GM21390 (cell line): Measurements from ENCODE around the gene SDCBP2.

ENCODE experiments used
- ATAC-seq: cut with Tn5 transposase; IDR thresholded peaks from one replicate; pipeline ENCODE4 v1.9.1; 2021; ENCODE audit not compliant: unreplicated experiment

The SDCBP2 gene

DNA sequence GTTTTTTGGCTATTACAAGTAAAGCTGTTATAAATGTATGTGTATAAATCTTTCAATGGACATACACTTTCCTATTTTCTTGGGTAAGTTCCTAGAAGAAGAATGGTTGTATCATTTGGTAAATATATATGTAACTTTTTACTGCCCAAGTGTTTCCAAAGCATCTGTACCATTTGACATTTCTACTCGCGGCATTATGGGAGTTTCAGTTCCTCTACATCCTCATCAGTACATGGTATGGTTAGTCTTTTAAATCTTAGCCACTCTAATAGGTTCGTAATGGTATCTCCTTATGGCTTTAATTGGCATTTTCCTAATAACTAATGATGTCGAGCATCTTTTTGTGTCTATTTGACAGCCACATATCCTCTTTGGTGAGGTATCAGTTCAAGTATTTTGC is 49.9 kb downstream of the SDCBP2 start:
- ATAC-seq, result no peak

DNA sequence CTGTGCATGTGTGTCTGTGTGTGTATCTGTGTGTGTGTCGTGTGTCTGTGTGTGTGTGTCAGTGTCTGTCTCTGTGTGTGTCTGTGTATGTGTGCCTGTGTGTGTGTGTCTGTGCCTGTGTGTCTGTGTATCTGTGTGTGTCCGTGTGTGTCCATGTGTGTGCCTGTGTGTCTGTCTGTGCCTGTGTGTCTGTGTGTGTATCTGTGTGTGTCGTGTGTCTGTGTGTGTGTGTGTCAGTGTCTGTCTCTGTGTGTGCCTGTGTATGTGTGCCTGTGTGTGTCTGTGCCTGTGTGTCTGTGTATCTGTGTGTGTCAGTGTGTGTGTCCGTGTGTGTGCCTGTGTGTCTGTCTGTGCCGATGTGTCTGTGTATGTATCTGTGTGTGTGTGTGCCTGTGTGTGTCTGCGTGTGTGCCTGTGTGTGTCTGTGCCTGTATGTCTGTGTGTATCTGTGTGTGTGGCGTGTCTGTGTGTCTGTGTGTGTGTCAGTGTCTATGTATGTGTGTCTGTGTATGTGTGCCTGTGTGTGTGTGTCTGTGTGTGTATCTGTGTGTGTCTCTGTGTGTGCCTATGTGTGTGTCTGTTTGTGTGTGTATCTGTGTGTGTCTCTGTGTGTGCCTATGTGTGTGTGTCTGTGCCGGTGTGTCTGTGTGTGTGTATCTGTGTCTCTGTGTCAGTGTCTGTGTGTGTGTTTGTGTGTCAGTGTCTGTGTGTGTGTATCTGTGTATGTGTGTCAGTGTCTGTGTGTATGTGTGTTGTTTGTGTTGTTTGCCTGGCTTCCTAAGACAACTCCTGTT is 51.2 kb downstream of the SDCBP2 start:
- no peak for ATAC-seq

DNA sequence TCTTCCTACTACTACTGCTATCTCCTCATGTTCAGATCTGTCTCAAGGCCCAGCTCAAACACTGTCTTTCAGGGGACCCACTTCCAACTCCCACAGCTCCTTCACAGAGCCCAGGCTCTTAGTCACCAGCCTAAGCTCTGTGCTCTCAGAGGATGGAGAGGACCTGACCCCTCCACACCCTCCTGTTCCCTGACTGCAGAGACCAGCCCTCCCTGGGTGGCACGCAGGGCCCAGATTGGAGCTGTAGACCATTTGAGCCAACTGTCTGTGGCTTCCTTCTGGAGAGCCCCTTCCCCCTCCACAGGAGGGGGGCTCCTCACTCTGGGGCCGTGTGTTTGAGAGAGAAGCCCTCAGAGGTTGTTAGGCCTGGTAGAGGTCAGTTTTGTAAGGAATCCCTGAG is 53.0 kb downstream of the SDCBP2 start:
- no peak for ATAC-seq

DNA sequence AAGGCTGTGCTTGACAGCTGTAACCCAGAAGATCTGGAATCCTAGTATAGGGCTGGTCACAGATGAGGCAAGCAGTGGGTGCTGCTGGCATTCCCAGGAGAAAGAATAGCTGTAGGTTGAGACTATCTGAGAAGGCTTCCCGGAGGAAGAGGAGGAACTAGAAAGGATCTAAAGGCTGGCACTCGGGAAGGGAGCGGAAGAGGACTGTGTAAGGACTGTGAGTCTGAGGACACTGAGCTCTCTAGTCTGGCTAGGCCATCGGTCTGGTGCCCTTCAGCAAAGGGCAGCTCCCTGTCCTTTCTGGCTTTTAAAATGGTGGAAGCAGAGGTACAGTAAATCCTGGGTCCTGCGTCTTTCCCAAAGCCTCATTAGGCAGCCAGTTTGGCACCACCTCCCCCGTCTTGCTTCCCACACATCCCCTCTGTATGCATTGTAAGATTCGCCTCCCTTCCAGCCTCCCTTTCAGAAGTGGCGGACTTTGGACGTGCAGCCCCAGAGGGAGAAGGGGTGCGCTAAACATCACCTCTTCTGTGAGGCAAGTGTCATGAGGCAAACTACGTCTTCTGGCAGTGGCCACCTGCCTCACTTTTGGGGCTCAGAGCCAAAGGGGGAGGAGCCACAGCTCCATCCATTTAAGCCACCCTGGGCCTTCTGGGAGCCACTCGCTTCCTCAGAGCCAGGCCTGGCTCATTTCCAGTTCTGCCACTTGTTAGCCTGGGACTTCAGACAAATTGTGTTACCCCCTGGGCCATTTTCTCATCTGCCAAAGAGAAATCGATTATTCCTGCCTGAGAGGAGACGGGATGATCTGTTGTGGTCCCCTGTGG is 54.2 kb downstream of the SDCBP2 start:
- ATAC-seq, result no peak

- no peak for ATAC-seq
Observed at GRCh38 chr20:1273366-1273765, 55.6 kb downstream of the SDCBP2 start.

DNA sequence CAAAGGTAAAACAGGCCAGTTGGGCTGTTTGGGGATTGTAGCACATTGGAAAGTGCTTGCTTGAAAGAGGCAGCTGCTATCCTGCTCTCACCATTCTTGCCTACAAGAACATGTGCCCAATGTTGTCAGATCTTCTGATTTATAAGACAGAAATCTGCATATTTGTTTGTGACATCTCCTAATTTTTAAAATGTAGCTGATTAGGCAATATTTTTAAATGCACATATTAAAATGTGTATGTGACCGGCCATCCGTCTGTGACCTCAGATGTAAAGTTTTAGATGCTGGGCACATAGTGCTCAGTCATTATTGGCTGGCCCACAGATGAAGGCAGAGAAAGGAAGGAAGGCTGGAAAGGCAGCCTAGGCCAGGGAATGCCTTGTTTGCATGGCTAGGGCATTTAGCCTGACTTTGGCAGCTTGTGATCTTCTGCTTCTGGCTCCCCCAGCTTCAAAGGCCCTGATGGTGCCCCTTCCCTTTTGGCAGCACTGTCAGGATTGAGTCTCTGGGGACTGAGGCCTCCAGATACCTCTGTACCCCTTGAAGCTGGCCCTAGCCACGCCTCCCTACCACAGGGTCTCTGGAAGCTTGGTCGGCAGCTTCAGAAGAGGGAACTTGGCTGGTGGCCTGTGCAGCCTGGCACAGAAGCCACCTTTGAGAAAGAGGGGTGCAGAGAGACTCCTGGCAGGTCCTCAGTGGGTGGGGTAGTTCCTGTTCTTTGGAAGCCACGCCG is 56.4 kb downstream of the SDCBP2 start:
- no peak for ATAC-seq

DNA sequence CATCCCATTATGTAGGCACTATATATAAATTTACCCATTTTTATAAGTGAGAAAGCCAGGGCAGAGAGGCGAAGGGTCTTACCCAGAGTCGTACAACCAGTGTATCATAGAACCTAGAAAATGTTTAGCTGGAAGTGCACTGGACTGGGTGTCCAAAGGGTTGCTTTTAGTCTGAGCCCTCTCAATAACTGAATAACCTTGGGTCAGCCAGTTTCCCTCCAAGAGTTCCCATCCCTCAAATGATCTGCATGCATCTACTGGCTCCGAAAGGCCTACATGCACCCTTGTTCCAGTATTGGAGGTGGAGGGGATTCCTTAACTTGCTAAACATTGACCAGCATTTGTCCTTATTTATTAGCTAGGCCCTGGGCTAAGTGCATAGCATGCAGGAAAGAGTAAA is 59.1 kb downstream of the SDCBP2 start:
- ATAC-seq, result no peak

GRCh38 chr20:1269235-1269634 is 59.7 kb downstream of the SDCBP2 start:
- no peak for ATAC-seq

GRCh38 chr20:1267809-1268374 is 61.0 kb downstream of the SDCBP2 start:
- no peak for ATAC-seq

- ATAC-seq, result no peak
Observed at GRCh38 chr20:1267161-1267560, 61.8 kb downstream of the SDCBP2 start.

- peak; percentile 81 for ATAC-seq
Observed at GRCh38 chr20:1266167-1266973, 62.6 kb downstream of the SDCBP2 start, which contains the start of gene SNPH. Gene SNPH (plus strand): TSS chr20:1266294. CDS start chr20:1296240, 29,946 bp downstream.

DNA sequence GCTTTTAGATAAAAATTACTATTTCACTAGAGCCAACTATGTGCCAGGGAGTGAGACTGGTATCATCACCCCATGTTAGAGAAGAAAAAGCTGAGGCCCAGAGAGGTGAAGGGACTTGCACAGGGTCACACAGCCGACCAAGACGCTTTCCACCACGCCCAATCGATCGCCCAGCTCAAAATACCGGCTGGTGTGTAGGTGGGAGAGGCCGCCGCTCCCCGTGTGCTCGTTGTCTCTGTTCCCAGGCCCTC is 63.1 kb downstream of the SDCBP2 start:
- ATAC-seq, result no peak

DNA sequence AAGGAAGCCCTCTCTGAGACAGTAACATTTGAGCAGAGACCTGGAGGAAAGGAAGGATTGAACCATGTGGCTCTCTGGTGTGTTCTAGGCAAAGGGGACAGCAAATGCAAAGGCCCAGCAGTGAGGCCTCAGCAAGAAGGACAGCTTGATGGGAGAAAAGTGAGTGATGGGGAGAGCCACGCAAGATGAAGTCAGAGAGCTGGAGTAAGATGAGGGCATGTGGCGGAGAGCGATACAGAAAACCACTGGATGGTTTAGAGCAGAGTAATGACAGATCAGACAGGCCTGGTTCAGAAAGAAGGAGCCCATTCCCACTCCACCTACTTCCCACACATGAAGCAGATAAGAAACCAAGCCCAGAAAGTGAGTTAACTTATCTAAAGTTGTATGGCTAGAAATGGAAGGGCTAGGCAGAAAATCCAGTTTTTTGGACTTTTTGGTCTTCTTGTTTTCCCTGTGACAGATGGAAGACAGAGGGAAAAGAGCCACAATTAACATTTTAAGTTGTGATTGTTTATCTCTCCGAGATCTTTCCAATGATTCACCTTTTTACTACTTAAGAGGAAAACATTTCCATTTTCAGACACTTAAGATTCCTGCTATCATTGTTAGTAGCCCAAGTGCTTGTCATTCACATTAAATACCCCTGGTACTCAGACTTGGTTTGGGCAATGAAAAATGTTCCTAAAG is 63.6 kb downstream of the SDCBP2 start:
- no peak for ATAC-seq

DNA sequence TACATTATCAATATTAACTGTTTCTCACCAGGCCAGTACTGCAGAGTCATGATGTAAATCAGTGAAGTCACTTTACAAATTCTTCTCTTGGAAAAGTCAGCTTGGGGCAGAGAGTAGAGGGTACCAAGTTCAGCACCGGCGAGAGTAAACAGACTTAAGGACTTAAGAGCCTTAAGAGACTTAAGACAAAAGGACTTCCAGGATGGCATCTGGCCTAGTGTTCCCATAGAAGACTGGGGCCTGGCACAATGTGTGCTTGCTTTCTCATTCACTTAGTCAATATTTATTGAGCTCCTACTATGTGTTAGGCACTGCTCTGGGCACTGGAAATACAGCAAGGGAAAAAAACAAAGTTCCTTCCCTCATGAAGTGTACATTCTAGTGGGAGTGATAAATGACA is 64.2 kb downstream of the SDCBP2 start:
- no peak for ATAC-seq

DNA sequence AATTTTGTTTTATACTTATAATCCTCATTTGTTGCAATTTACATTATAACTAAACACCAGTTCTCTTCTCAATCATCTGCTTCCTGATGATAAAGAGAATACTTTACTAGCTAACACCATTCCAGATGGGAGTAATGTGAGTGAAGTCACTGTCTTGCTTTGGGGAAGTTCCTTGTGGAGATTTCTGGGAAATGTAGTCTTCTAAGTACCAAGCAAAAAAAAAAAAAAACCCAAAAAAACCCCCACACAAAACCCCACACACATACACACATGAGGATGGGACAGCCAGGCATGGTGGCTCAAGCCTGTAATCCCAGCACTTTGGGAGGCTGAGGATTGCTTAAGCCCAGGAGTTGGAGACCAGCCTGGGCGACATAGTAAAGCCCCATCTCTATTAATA is 65.1 kb downstream of the SDCBP2 start:
- no peak for ATAC-seq
